GM23338 (cell line): Measurements from ENCODE around the gene ZBTB49. TPM values are rescaled to one million over a fixed set of nuclear protein-coding genes. Genes with fewer than 3 reads are reported as not detected.

Experiments used
- ATAC-seq: fragments of 200-7000 bp; cut with Tn5 transposase; 3 replicates; pipeline ENCODE4 v1.9.1; 2020
- DNase-seq: peaks from one replicate; pipeline ENCODE4 v3.0.0-alpha.2; 2015; ENCODE audit warnings: low spot score
- H2AFZ ChIP-seq: fragments of 200-600 bp; sonication (generic); 2 replicates; pipeline ENCODE4 v1.8.0; 2016; ENCODE audit warnings: antibody characterized with exemption, mild to moderate bottlenecking, moderate library complexity
- H3F3A ChIP-seq: fragments of 200-600 bp; sonication (generic); replicated peaks from 2 replicates; pipeline ENCODE4 v1.8.0; 2017; ENCODE audit warnings: antibody characterized with exemption, mixed run types, low read depth
- H3K27ac ChIP-seq: fragments of 200-600 bp; sonication (generic); 2 replicates; pipeline ENCODE4 v1.6.1; 2016; ENCODE audit warnings: low read depth
- H3K27me3 ChIP-seq: fragments of 200-600 bp; sonication (generic); 2 replicates; pipeline ENCODE4 v1.8.0; 2016; ENCODE audit warnings: mild to moderate bottlenecking, mixed run types, moderate library complexity; ENCODE audit not compliant: insufficient read depth
- H3K36me3 ChIP-seq: fragments of 200-600 bp; sonication (generic); 2 replicates; pipeline ENCODE4 v1.8.0; 2016; ENCODE audit warnings: mild to moderate bottlenecking; ENCODE audit not compliant: insufficient read depth
- H3K4me1 ChIP-seq: fragments of 200-600 bp; sonication (generic); 2 replicates; pipeline ENCODE4 v1.8.0; 2016; ENCODE audit warnings: mild to moderate bottlenecking, moderate library complexity; ENCODE audit not compliant: insufficient read depth
- H3K4me2 ChIP-seq: fragments of 200-600 bp; sonication (generic); 2 replicates; pipeline ENCODE4 v1.7.1; 2017; ENCODE audit warnings: mixed run types
- H3K4me3 ChIP-seq: fragments of 200-600 bp; sonication (generic); 2 replicates; pipeline ENCODE4 v1.6.1; 2016; ENCODE audit warnings: mixed run types
- H3K79me2 ChIP-seq: fragments of 200-600 bp; sonication (generic); replicated peaks from 2 replicates; pipeline ENCODE4 v1.8.0; 2017; ENCODE audit warnings: mild to moderate bottlenecking; ENCODE audit not compliant: insufficient read depth
- H3K9me2 ChIP-seq: fragments of 200-600 bp; sonication (generic); 2 replicates; pipeline ENCODE4 v1.8.0; 2017; ENCODE audit not compliant: insufficient read depth
- H4K20me1 ChIP-seq: fragments of 200-600 bp; sonication (generic); replicated peaks from 2 replicates; pipeline ENCODE4 v1.8.0; 2017; ENCODE audit warnings: mild to moderate bottlenecking; ENCODE audit not compliant: insufficient read depth
- H3K27ac Mint-ChIP-seq: 2 replicates; pipeline ENCODE4 v1.8.0; 2020; ENCODE audit warnings: inconsistent platforms, mild to moderate bottlenecking, moderate library complexity, mixed read lengths
- H3K27me3 Mint-ChIP-seq: 3 replicates; pipeline ENCODE4 v1.8.0; 2022; ENCODE audit warnings: low read depth, mild to moderate bottlenecking, moderate library complexity, mixed read lengths, inconsistent platforms; ENCODE audit not compliant: insufficient read depth, poor library complexity
- H3K36me3 Mint-ChIP-seq: 3 replicates; pipeline ENCODE4 v1.8.0; 2021; ENCODE audit warnings: low read depth, mild to moderate bottlenecking, inconsistent platforms, moderate library complexity, mixed read lengths
- H3K4me1 Mint-ChIP-seq: 3 replicates; pipeline ENCODE4 v1.8.0; 2020; ENCODE audit warnings: mild to moderate bottlenecking, inconsistent platforms, mixed read lengths
- H3K4me3 Mint-ChIP-seq: 3 replicates; pipeline ENCODE4 v1.8.0; 2021; ENCODE audit warnings: moderate library complexity, mild to moderate bottlenecking, inconsistent platforms, mixed read lengths
- H3K9me3 Mint-ChIP-seq: 3 replicates; pipeline ENCODE4 v1.8.0; 2020; ENCODE audit warnings: moderate library complexity, mild to moderate bottlenecking, inconsistent platforms, mixed read lengths
- CREB1 ChIP-seq: fragments of 250-450 bp; sonication (Bioruptor Pico); IDR thresholded peaks from 2 replicates; pipeline ENCODE4 v1.5.0; 2020; ENCODE audit warnings: low read depth, mild to moderate bottlenecking, moderate library complexity
- CTCF ChIP-seq, 2 experiments: fragments of 200-600 bp in 1 of 2; sonication (generic) in 1 of 2; conservative IDR thresholded peaks; 2 replicates each; pipeline versions ENCODE4 v1.5.1 to v1.6.1; 2016 to 2017; ENCODE audit warnings: antibody characterized with exemption in 2 of 2, low read depth in 2 of 2, mild to moderate bottlenecking in 2 of 2, moderate library complexity in 1 of 2
- ETS1 ChIP-seq: IDR thresholded peaks from 2 replicates; pipeline ENCODE4 v1.6.1; 2016; ENCODE audit warnings: antibody characterized with exemption
- EZH2 ChIP-seq: fragments of 200-600 bp; sonication (generic); IDR thresholded peaks from one replicate; pipeline ENCODE4 v1.8.0; 2017; ENCODE audit warnings: antibody characterized with exemption, mild to moderate bottlenecking, low read depth; ENCODE audit not compliant: unreplicated experiment
- EZH2phosphoT487 ChIP-seq: fragments of 200-600 bp; sonication (generic); IDR thresholded peaks from one replicate; pipeline ENCODE4 v1.8.1; 2018; ENCODE audit warnings: antibody characterized with exemption; ENCODE audit not compliant: unreplicated experiment
- JUNB ChIP-seq: IDR thresholded peaks from one replicate; pipeline ENCODE4 v1.6.1; 2016; ENCODE audit warnings: antibody characterized with exemption; ENCODE audit not compliant: unreplicated experiment
- NANOG ChIP-seq: IDR thresholded peaks from 2 replicates; pipeline ENCODE4 v1.6.1; 2016; ENCODE audit warnings: antibody characterized with exemption, borderline replicate concordance
- POLR2AphosphoS5 ChIP-seq: IDR thresholded peaks from 2 replicates; pipeline ENCODE4 v1.6.1; 2016; ENCODE audit warnings: antibody characterized with exemption, low read depth
- STAT1 ChIP-seq: IDR thresholded peaks from one replicate; pipeline ENCODE4 v1.6.1; 2016; ENCODE audit warnings: antibody characterized with exemption; ENCODE audit not compliant: unreplicated experiment
- ZNF114 ChIP-seq: fragments of 250-450 bp; sonication (Bioruptor Pico); IDR thresholded peaks from 2 replicates; pipeline ENCODE4 v1.5.0; 2020; ENCODE audit warnings: mild to moderate bottlenecking, moderate library complexity
- ZNF331 ChIP-seq: fragments of 250-450 bp; sonication (Bioruptor Pico); IDR thresholded peaks from 2 replicates; pipeline ENCODE4 v1.5.0; 2020; ENCODE audit warnings: low read depth, mild to moderate bottlenecking, moderate library complexity
- ZNF462 ChIP-seq: fragments of 250-450 bp; sonication (Bioruptor Pico); IDR thresholded peaks from 2 replicates; pipeline ENCODE4 v1.5.0; 2020; ENCODE audit warnings: mild to moderate bottlenecking, moderate library complexity
- polyA plus RNA-seq: library from polyadenylated mRNA; unstranded; fragments of >200 nt; fragmentation: Nextera tagmentation; extraction: Ambion mirVana; gene quantifications from 2 replicates; pipeline ENCODE4 v1.2.1, GENCODE V29; 2016
- total RNA-seq: library from RNA; depleted of rRNA; stranded (reverse); fragments of >200 nt; shearing (Covaris generic); gene quantifications from 2 replicates; pipeline ENCODE4 v1.2.3, GENCODE V29; 2014
- TF ChIP-seq, protein P1 (sequence below): IDR thresholded peaks from one replicate; pipeline ENCODE4 v1.6.1; 2018; ENCODE audit warnings: antibody characterized with exemption; ENCODE audit not compliant: unreplicated experiment

ZBTB49 gene
- total and polyA plus RNA-seq, 2 experiments from 2014 or later: 4.1 to 6.0 TPM

GRCh38 chr4:4330794-4331193 is 40.7 kb downstream of the ZBTB49 start:
- no peak overlapping the region for H2AFZ ChIP-seq
- H3K4me3 Mint-ChIP-seq: no peak overlapping the region
- no peak overlapping the region for H3K4me3 ChIP-seq
- H3K9me2 ChIP-seq: no peaks in the 10 kb centered on the region
- H3K4me2 ChIP-seq: no peak overlapping the region
- no peaks in the 10 kb centered on the region for H3K79me2 ChIP-seq
- peaks cover 9% of the 10 kb centered on the region for H3K27me3 Mint-ChIP-seq
- DNase-seq (no peak), ATAC-seq (no peak)
- no peaks in the 10 kb centered on the region for H3K36me3 ChIP-seq
- H3K4me1 Mint-ChIP-seq: peaks cover 2% of the 10 kb centered on the region
- TF ChIP-seq, protein P1, sequence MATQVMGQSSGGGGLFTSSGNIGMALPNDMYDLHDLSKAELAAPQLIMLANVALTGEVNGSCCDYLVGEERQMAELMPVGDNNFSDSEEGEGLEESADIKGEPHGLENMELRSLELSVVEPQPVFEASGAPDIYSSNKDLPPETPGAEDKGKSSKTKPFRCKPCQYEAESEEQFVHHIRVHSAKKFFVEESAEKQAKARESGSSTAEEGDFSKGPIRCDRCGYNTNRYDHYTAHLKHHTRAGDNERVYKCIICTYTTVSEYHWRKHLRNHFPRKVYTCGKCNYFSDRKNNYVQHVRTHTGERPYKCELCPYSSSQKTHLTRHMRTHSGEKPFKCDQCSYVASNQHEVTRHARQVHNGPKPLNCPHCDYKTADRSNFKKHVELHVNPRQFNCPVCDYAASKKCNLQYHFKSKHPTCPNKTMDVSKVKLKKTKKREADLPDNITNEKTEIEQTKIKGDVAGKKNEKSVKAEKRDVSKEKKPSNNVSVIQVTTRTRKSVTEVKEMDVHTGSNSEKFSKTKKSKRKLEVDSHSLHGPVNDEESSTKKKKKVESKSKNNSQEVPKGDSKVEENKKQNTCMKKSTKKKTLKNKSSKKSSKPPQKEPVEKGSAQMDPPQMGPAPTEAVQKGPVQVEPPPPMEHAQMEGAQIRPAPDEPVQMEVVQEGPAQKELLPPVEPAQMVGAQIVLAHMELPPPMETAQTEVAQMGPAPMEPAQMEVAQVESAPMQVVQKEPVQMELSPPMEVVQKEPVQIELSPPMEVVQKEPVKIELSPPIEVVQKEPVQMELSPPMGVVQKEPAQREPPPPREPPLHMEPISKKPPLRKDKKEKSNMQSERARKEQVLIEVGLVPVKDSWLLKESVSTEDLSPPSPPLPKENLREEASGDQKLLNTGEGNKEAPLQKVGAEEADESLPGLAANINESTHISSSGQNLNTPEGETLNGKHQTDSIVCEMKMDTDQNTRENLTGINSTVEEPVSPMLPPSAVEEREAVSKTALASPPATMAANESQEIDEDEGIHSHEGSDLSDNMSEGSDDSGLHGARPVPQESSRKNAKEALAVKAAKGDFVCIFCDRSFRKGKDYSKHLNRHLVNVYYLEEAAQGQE: no peak
- TF ChIP-seq STAT1 (no peak), ZNF331 (CRISPR knock-in tag) (no peak), EZH2phosphoT487 (no peak), ZNF114 (CRISPR knock-in tag) (no peak), EZH2 (no peak), POLR2AphosphoS5 (no peak), ETS1 (no peak), ZNF462 (CRISPR knock-in tag) (no peak), JUNB (no peak), CREB1 (CRISPR knock-in tag) (no peak), NANOG (no peak), CTCF (conservative IDR thresholded peaks at IDR 0.05; ENCODE audit: low read depth in 2 of 2) (no peak)
- H3F3A ChIP-seq: 0 out of 2 replicates have a peak, but pooled peaks cover 3% of the 10 kb centered on the region
- peaks cover 12% of the 10 kb centered on the region for H3K9me3 Mint-ChIP-seq
- no peak overlapping the region for H3K27ac ChIP-seq
- H3K36me3 Mint-ChIP-seq: no peaks in the 10 kb centered on the region; the same call in 1 of the 3 replicates
- no peak overlapping the region for H3K27ac Mint-ChIP-seq
- 0 out of 2 replicates have a peak, but pooled peaks cover 4% of the 10 kb centered on the region for H3K4me1 ChIP-seq
- no peaks in the 10 kb centered on the region for H3K27me3 ChIP-seq
- H4K20me1 ChIP-seq: no peaks in the 10 kb centered on the region
